SK-N-SH (cell line): ENCODE results near the gene PRKCA.

Experiments used
- CTCF ChIP-seq: fragments of 200-600 bp; sonication (generic); IDR thresholded peaks from 2 replicates; pipeline ENCODE4 v1.6.1; 2017; ENCODE audit warnings: antibody characterized with exemption, mild to moderate bottlenecking, moderate library complexity
- EP300 ChIP-seq, 2 experiments: IDR thresholded peaks; 2 replicates each; pipeline versions ENCODE4 v1.4.0 to v1.6.1; 2012; ENCODE audit warnings: borderline replicate concordance in 1 of 2, low read depth in 1 of 2, low read length in 1 of 2
- GABPA ChIP-seq: IDR thresholded peaks from 2 replicates; pipeline ENCODE4 v1.4.0; 2012; ENCODE audit warnings: low read depth, mild to moderate bottlenecking
- GATA2 ChIP-seq: sonication (generic); formaldehyde crosslinking; IDR thresholded peaks from 2 replicates; pipeline ENCODE4 v1.5.0; 2020; ENCODE audit warnings: mild to moderate bottlenecking, missing genetic modification reagents
- PBX3 ChIP-seq: IDR thresholded peaks from 2 replicates; pipeline ENCODE4; 2012
- RFX5 ChIP-seq: IDR thresholded peaks from 2 replicates; pipeline ENCODE4 v1.6.1; 2012; ENCODE audit warnings: mild to moderate bottlenecking, improper control_type of control experiment, low read length
- SIN3A ChIP-seq: IDR thresholded peaks from 2 replicates; pipeline ENCODE4 v1.6.1; 2012; ENCODE audit warnings: low read depth, mild to moderate bottlenecking, low read length, moderate library complexity, borderline replicate concordance
- USF1 ChIP-seq: IDR thresholded peaks from 2 replicates; pipeline ENCODE4 v1.4.0; 2012; ENCODE audit warnings: low read depth, borderline replicate concordance

GRCh38 chr17:66574123-66574522 lies 271.7 kb downstream of the PRKCA start:
- TF ChIP-seq GABPA: no peak
- TF ChIP-seq CTCF: no peak
- no peak for TF ChIP-seq SIN3A
- no peak for TF ChIP-seq PBX3
- TF ChIP-seq EP300 (IDR thresholded peaks at IDR 0.05; ENCODE audit: borderline replicate concordance in 1 of 2, low read depth in 1 of 2, low read length in 1 of 2): no peak
- no peak for TF ChIP-seq USF1
- TF ChIP-seq RFX5: no peak
- TF ChIP-seq GATA2 (CRISPR knock-in tag): no peak
